DND-41 (cell line): ENCODE data around the gene MASP1.

Source experiments
- ATAC-seq: fragments of 200-7000 bp; cut with Tn5 transposase; 3 replicates; pipeline ENCODE4 v1.9.1; 2021; ENCODE audit warnings: low read depth; ENCODE audit not compliant: insufficient read depth
- DNase-seq: peaks from one replicate; pipeline ENCODE4 v3.0.0-alpha.2; 2020
- H2AFZ ChIP-seq: 2 replicates; pipeline ENCODE4 v1.6.0; 2012; ENCODE audit warnings: low read depth, low read length
- H3K27ac ChIP-seq: 2 replicates; pipeline ENCODE4 v1.5.1; 2012; ENCODE audit warnings: low read length, inconsistent platforms
- H3K27me3 ChIP-seq: fragments of 200-600 bp; sonication (generic); 2 replicates; pipeline ENCODE4 v1.6.0; 2012; ENCODE audit warnings: low read length, mild to moderate bottlenecking, inconsistent platforms; ENCODE audit not compliant: insufficient read depth, poor library complexity
- H3K36me3 ChIP-seq: 2 replicates; pipeline ENCODE4 v1.5.1; 2012; ENCODE audit warnings: low read length, inconsistent platforms; ENCODE audit not compliant: insufficient read depth
- H3K4me1 ChIP-seq: 2 replicates; pipeline ENCODE4 v1.5.1; 2012; ENCODE audit warnings: mild to moderate bottlenecking, low read length; ENCODE audit not compliant: insufficient read depth
- H3K4me2 ChIP-seq: 2 replicates; pipeline ENCODE4 v1.6.0; 2012; ENCODE audit warnings: mild to moderate bottlenecking, moderate library complexity, low read length, inconsistent platforms; ENCODE audit not compliant: insufficient read depth
- H3K4me3 ChIP-seq, 2 experiments: fragments of 200-600 bp in 1 of 2; shearing (Covaris generic) in 1 of 2; 2 replicates each; pipeline ENCODE4 v1.5.1; 2012 to 2016; ENCODE audit warnings: inconsistent platforms in 2 of 2, low read length in 2 of 2, mild to moderate bottlenecking in 2 of 2, low read depth in 1 of 2, moderate library complexity in 1 of 2
- H3K79me2 ChIP-seq: 2 replicates; pipeline ENCODE4 v1.6.0; 2012; ENCODE audit warnings: low read length, inconsistent platforms; ENCODE audit not compliant: insufficient read depth
- H3K9ac ChIP-seq: 2 replicates; pipeline ENCODE4 v1.6.0; 2012; ENCODE audit warnings: low read depth, mild to moderate bottlenecking, inconsistent platforms, low read length, moderate library complexity
- H3K9me3 ChIP-seq: 2 replicates; pipeline ENCODE4 v1.5.1; 2012; ENCODE audit warnings: low read length, moderate library complexity, mild to moderate bottlenecking, inconsistent platforms; ENCODE audit not compliant: insufficient read depth, severe bottlenecking
- H4K20me1 ChIP-seq: 2 replicates; pipeline ENCODE4 v1.6.0; 2012; ENCODE audit warnings: low read length; ENCODE audit not compliant: insufficient read depth
- EZH2 ChIP-seq: IDR thresholded peaks from 3 replicates; pipeline ENCODE4 v1.6.1; 2012; ENCODE audit warnings: borderline replicate concordance, low read depth, mild to moderate bottlenecking, moderate library complexity, low read length, inconsistent platforms; ENCODE audit not compliant: severe bottlenecking
- TF ChIP-seq, protein P1 (sequence below): IDR thresholded peaks from 2 replicates; pipeline ENCODE4 v1.5.1; 2012; ENCODE audit warnings: borderline replicate concordance, low read length, moderate library complexity, mild to moderate bottlenecking; ENCODE audit not compliant: poor library complexity, severe bottlenecking; ENCODE audit errors: extremely low read depth

Gene MASP1

GRCh38 chr3:187267306-187267705, 24.2 kb downstream of the MASP1 start:
- no peak for DNase-seq

DNA sequence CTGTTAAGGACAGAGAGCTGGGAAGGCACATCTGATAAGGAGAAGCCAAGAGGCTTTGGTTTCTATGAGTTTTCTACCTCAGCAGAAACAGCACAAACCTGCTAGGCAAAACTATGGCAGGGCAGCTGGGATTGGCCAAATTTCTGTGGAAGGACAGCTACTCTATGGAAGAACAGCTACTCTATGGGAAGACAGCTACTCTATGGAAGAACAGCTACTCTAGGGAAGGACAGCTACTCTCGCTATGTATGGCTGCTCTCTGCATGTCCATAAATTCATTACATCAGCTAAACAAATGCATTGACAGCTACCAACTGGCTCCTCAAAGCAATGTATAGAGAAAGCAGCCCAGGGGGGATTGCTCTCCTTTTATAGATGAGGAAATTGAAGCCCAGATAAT, 24.8 kb downstream of the MASP1 start:
- H3K9me3 ChIP-seq = peaks cover 3% of the 10 kb centered on the region
- no peak overlapping the region for H3K4me2 ChIP-seq
- ATAC-seq (no peak), DNase-seq (no peak)
- no peaks in the 10 kb centered on the region for H3K36me3 ChIP-seq
- no peaks in the 10 kb centered on the region for H4K20me1 ChIP-seq
- no peak overlapping the region for H3K4me3 ChIP-seq
- TF ChIP-seq EZH2 = no peak
- TF ChIP-seq, protein P1, sequence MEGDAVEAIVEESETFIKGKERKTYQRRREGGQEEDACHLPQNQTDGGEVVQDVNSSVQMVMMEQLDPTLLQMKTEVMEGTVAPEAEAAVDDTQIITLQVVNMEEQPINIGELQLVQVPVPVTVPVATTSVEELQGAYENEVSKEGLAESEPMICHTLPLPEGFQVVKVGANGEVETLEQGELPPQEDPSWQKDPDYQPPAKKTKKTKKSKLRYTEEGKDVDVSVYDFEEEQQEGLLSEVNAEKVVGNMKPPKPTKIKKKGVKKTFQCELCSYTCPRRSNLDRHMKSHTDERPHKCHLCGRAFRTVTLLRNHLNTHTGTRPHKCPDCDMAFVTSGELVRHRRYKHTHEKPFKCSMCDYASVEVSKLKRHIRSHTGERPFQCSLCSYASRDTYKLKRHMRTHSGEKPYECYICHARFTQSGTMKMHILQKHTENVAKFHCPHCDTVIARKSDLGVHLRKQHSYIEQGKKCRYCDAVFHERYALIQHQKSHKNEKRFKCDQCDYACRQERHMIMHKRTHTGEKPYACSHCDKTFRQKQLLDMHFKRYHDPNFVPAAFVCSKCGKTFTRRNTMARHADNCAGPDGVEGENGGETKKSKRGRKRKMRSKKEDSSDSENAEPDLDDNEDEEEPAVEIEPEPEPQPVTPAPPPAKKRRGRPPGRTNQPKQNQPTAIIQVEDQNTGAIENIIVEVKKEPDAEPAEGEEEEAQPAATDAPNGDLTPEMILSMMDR = no peak
- no peak overlapping the region for H3K27ac ChIP-seq
- H3K9ac ChIP-seq = no peak overlapping the region
- no peaks in the 10 kb centered on the region for H3K4me1 ChIP-seq
- H3K27me3 ChIP-seq = peaks cover 9% of the 10 kb centered on the region
- H2AFZ ChIP-seq = no peak overlapping the region
- H3K79me2 ChIP-seq = no peaks in the 10 kb centered on the region

More at GRCh38 chr3:187267306-187267705, 24.2 kb downstream of the MASP1 start:
- H3K4me1 ChIP-seq = no peaks in the 10 kb centered on the region
- TF ChIP-seq, protein P1 = no peak
- TF ChIP-seq EZH2 = no peak
- no peak for ATAC-seq
- H3K79me2 ChIP-seq = no peaks in the 10 kb centered on the region
- H3K9me3 ChIP-seq = peaks cover 3% of the 10 kb centered on the region
- no peaks in the 10 kb centered on the region for H4K20me1 ChIP-seq
- H3K36me3 ChIP-seq = no peaks in the 10 kb centered on the region
- no peak overlapping the region for H3K4me3 ChIP-seq
- H3K27me3 ChIP-seq = peaks cover 9% of the 10 kb centered on the region
- H2AFZ ChIP-seq = no peak overlapping the region
- H3K4me2 ChIP-seq = no peak overlapping the region
- no peak overlapping the region for H3K27ac ChIP-seq
- H3K9ac ChIP-seq = no peak overlapping the region

- Histone ChIP-seq H3K79me2 (no peaks in the 10 kb centered on the region), H3K4me3 (no peak overlapping the region), H2AFZ (no peak overlapping the region), H3K4me2 (no peak overlapping the region), H3K9ac (no peak overlapping the region), H3K27me3 (peaks cover 10% of the 10 kb centered on the region), H3K9me3 (peaks cover 3% of the 10 kb centered on the region), H3K4me1 (no peaks in the 10 kb centered on the region), H3K27ac (no peak overlapping the region), H3K36me3 (no peaks in the 10 kb centered on the region), H4K20me1 (no peaks in the 10 kb centered on the region)
- DNase-seq (no peak), ATAC-seq (no peak)
- TF ChIP-seq EZH2 = no peak
- TF ChIP-seq, protein P1 = no peak
Measured at GRCh38 chr3:187265461-187265955, 26.0 kb downstream of the MASP1 start.

DNA sequence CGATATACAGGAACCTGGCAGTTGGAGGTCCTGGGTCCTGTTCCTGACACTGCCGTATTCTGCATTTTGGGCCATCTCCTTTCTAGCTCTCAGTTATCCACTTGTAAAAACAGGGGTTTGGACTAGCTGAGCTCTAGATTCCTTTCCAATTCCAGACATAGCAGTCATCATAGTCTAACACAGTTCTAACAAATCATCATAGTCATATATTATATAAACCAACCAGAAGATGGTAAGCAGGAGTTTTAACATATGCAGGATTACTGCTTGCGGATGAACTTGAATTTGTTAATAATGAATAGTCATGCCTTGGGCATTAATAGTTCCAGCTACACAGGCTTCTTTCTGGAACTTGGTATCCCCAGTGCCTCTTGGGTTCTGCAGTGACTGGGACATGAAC, 26.6 kb downstream of the MASP1 start:
- H3K36me3 ChIP-seq = no peaks in the 10 kb centered on the region
- H3K27ac ChIP-seq = no peak overlapping the region
- H3K27me3 ChIP-seq = peaks cover 14% of the 10 kb centered on the region
- H4K20me1 ChIP-seq = no peaks in the 10 kb centered on the region
- H3K79me2 ChIP-seq = no peaks in the 10 kb centered on the region
- no peak for DNase-seq
- peaks cover 3% of the 10 kb centered on the region for H3K9me3 ChIP-seq
- no peak for ATAC-seq
- TF ChIP-seq, protein P1 = no peak
- TF ChIP-seq EZH2 = no peak
- H3K4me2 ChIP-seq = no peak overlapping the region
- H3K4me1 ChIP-seq = no peaks in the 10 kb centered on the region
- no peak overlapping the region for H3K4me3 ChIP-seq
- H2AFZ ChIP-seq = no peak overlapping the region
- H3K9ac ChIP-seq = no peak overlapping the region
